H9 (cell line): ENCODE measurements around the gene NDUFV3. TPM values are rescaled to one million over a fixed set of nuclear protein-coding genes. Genes with fewer than 3 reads are reported as not detected.

Experiments
- DNase-seq: peaks from one replicate; pipeline ENCODE4 v3.0.0-alpha.2; 2017
- H2AFZ ChIP-seq: one replicate; pipeline ENCODE4 v1.6.1; 2013; ENCODE audit warnings: mild to moderate bottlenecking, low read length, control low read depth, moderate library complexity
- H2AK5ac ChIP-seq: 2 replicates; pipeline ENCODE4 v1.6.1; 2013; ENCODE audit warnings: low read length, control low read depth, mixed read lengths; ENCODE audit not compliant: insufficient read length
- H2BK120ac ChIP-seq: one replicate; pipeline ENCODE4 v1.6.1; 2013; ENCODE audit warnings: low read depth, mild to moderate bottlenecking, low read length, control low read depth, inconsistent platforms; ENCODE audit not compliant: poor library complexity, severe bottlenecking
- H2BK12ac ChIP-seq: 2 replicates; pipeline ENCODE4 v1.6.1; 2013; ENCODE audit warnings: low read length, control low read depth, mixed read lengths, low read depth; ENCODE audit not compliant: insufficient read length
- H2BK15ac ChIP-seq: 2 replicates; pipeline ENCODE4 v1.6.1; 2013; ENCODE audit warnings: low read depth, low read length, control low read depth
- H2BK20ac ChIP-seq: one replicate; pipeline ENCODE4 v1.6.1; 2013; ENCODE audit warnings: low read depth, mild to moderate bottlenecking, low read length, control low read depth, inconsistent platforms; ENCODE audit not compliant: poor library complexity, severe bottlenecking
- H2BK5ac ChIP-seq: 2 replicates; pipeline ENCODE4 v1.6.1; 2013; ENCODE audit warnings: low read length, control low read depth, mixed read lengths; ENCODE audit not compliant: insufficient read length
- H3K14ac ChIP-seq: 2 replicates; pipeline ENCODE4 v1.6.1; 2013; ENCODE audit warnings: low read length, control low read depth; ENCODE audit not compliant: insufficient read depth
- H3K18ac ChIP-seq: 2 replicates; pipeline ENCODE4 v1.6.1; 2013; ENCODE audit warnings: low read depth, mild to moderate bottlenecking, mixed read lengths, low read length, control low read depth; ENCODE audit not compliant: insufficient read length
- H3K23ac ChIP-seq: 2 replicates; pipeline ENCODE4 v1.6.1; 2013; ENCODE audit warnings: low read length, control low read depth, mixed read lengths, low read depth; ENCODE audit not compliant: insufficient read length
- H3K23me2 ChIP-seq: 2 replicates; pipeline ENCODE4 v1.6.1; 2013; ENCODE audit warnings: low read depth, mild to moderate bottlenecking, mixed read lengths, low read length, control low read depth; ENCODE audit not compliant: insufficient read length, poor library complexity, severe bottlenecking
- H3K27ac ChIP-seq: 2 replicates; pipeline ENCODE4 v1.5.1; 2013; ENCODE audit warnings: low read length, control low read depth, mixed read lengths, low read depth; ENCODE audit not compliant: insufficient read length
- H3K27me3 ChIP-seq: 2 replicates; pipeline ENCODE4 v1.6.1; 2013; ENCODE audit warnings: low read length, control low read depth, inconsistent platforms; ENCODE audit not compliant: insufficient read depth
- H3K4ac ChIP-seq: 2 replicates; pipeline ENCODE4 v1.6.1; 2013; ENCODE audit warnings: low read depth, mild to moderate bottlenecking, control low read depth, inconsistent platforms, low read length, moderate library complexity
- H3K4me1 ChIP-seq: 2 replicates; pipeline ENCODE4 v1.6.1; 2013; ENCODE audit warnings: low read length, control low read depth, inconsistent platforms; ENCODE audit not compliant: insufficient read depth
- H3K4me2 ChIP-seq: 2 replicates; pipeline ENCODE4 v1.6.1; 2013; ENCODE audit warnings: low read length, control low read depth, mixed read lengths; ENCODE audit not compliant: insufficient read length, insufficient read depth
- H3K56ac ChIP-seq: 2 replicates; pipeline ENCODE4 v1.6.1; 2013; ENCODE audit warnings: low read depth, mild to moderate bottlenecking, mixed read lengths, low read length, control low read depth; ENCODE audit not compliant: insufficient read length
- H3K79me1 ChIP-seq: 2 replicates; pipeline ENCODE4 v1.6.1; 2013; ENCODE audit warnings: low read depth, mild to moderate bottlenecking, moderate library complexity, low read length, control low read depth, inconsistent platforms; ENCODE audit not compliant: insufficient read depth, poor library complexity, severe bottlenecking
- H3K79me2 ChIP-seq: 2 replicates; pipeline ENCODE4 v1.6.1; 2013; ENCODE audit warnings: low read length, control low read depth, inconsistent platforms; ENCODE audit not compliant: insufficient read depth
- H3K9ac ChIP-seq: 2 replicates; pipeline ENCODE4 v1.6.1; 2013; ENCODE audit warnings: low read length, control low read depth, mixed read lengths; ENCODE audit not compliant: insufficient read length; ENCODE audit errors: extremely low read depth
- H3K9me3 ChIP-seq: one replicate; pipeline ENCODE4 v1.6.1; 2013; ENCODE audit warnings: low read depth, low read length, inconsistent platforms; ENCODE audit not compliant: control insufficient read depth
- H3T11ph ChIP-seq: one replicate; pipeline ENCODE4 v1.6.1; 2013; ENCODE audit warnings: mild to moderate bottlenecking, low read length, control low read depth, inconsistent platforms
- H4K20me1 ChIP-seq: one replicate; pipeline ENCODE4 v1.6.1; 2013; ENCODE audit not compliant: control insufficient read depth, insufficient read length, insufficient read depth
- H4K5ac ChIP-seq: 2 replicates; pipeline ENCODE4 v1.6.1; 2013; ENCODE audit warnings: low read depth, mild to moderate bottlenecking, mixed read lengths, low read length, control low read depth; ENCODE audit not compliant: insufficient read length
- H4K8ac ChIP-seq: replicated peaks from 2 replicates; pipeline ENCODE4 v1.6.1; 2013; ENCODE audit warnings: low read length, control low read depth, mixed read lengths, low read depth; ENCODE audit not compliant: insufficient read length
- H4K91ac ChIP-seq: 2 replicates; pipeline ENCODE4 v1.6.1; 2013; ENCODE audit warnings: low read depth, mild to moderate bottlenecking, moderate library complexity, mixed read lengths, low read length, control low read depth; ENCODE audit not compliant: insufficient read length
- H3K27ac Mint-ChIP-seq, 3 experiments: 2 replicates in 2 of 3; 3 replicates in 1 of 3; pipeline ENCODE4 v1.8.0; 2020 to 2021; ENCODE audit warnings: mixed read lengths in 3 of 3, mild to moderate bottlenecking in 1 of 3, moderate library complexity in 1 of 3
- H3K27me3 Mint-ChIP-seq: 2 replicates; pipeline ENCODE4 v1.8.0; 2021; ENCODE audit warnings: low read depth, mild to moderate bottlenecking, moderate library complexity, mixed read lengths
- H3K36me3 Mint-ChIP-seq, 3 experiments: 2 replicates in 2 of 3; 3 replicates in 1 of 3; pipeline ENCODE4 v1.8.0; 2020 to 2021; ENCODE audit warnings: low read depth in 3 of 3, mixed read lengths in 3 of 3; ENCODE audit not compliant: insufficient read depth in 1 of 3
- H3K4me1 Mint-ChIP-seq, 2 experiments: 2 replicates each; pipeline ENCODE4 v1.8.0; 2020; ENCODE audit warnings: mixed read lengths in 2 of 2
- H3K4me3 Mint-ChIP-seq, 2 experiments: 2 replicates in 1 of 2; 3 replicates in 1 of 2; pipeline ENCODE4 v1.8.0; 2020 to 2021; ENCODE audit warnings: mild to moderate bottlenecking in 2 of 2, mixed read lengths in 2 of 2, moderate library complexity in 1 of 2
- H3K9me3 Mint-ChIP-seq, 2 experiments: 2 replicates in 1 of 2; 3 replicates in 1 of 2; pipeline ENCODE4 v1.8.0; 2020; ENCODE audit warnings: mild to moderate bottlenecking in 2 of 2, mixed read lengths in 2 of 2, moderate library complexity in 1 of 2
- WGBS: extraction: QIAGEN DNeasy Blood & Tissue Kit; methylation state at CpG from one replicate; pipeline ENCODE4 v1.1.7; 2013; ENCODE audit warnings: missing lambda C conversion rate, low lambda C conversion rate, mixed read lengths; ENCODE audit not compliant: insufficient read length; ENCODE audit errors: extremely low coverage; 5-methylcytosine and 5-hydroxymethylcytosine counted together
- total RNA-seq: library from RNA; stranded (reverse); gene quantifications from 2 replicates; pipeline ENCODE4 v1.2.1, GENCODE V29; 2021
- TF ChIP-seq, protein P1 (sequence below): fragments of 200-600 bp; sonication (generic); conservative IDR thresholded peaks from 3 replicates; pipeline ENCODE4 v1.8.0; 2021; ENCODE audit warnings: antibody characterized with exemption, mild to moderate bottlenecking

The NDUFV3 gene
- total RNA-seq, 1 experiment from 2014 or later = 35.6 TPM

DNA sequence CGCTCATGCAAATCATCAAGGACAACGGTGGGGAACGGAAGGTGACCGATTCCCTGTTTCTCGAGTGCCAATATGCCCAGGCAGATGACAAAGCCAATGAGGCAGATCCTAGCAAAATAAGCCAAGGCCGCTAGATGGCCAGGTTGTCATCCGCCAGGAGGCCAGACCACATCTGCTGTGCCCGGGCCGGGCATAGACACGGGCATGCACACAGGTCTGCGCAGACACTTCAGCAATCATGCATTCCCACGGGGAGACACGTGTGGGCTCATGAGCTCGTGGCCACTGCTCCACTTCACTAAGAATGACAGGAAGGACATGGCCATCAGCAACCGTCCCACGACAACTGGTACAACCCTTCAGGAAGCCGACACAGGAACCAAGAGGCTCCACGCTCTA lies 37.2 kb upstream of the NDUFV3 start:
- DNase-seq = no peak
- no peak overlapping the region for H4K5ac ChIP-seq
- peak overlapping the region in 1 of 3 experiments; percentile 12; a peak in 2 of 7 replicates for H3K27ac Mint-ChIP-seq
- no CpG with 5 or more reads among the region's 18 CpGs for WGBS
- H3K79me2 ChIP-seq = peaks cover 5% of the 10 kb centered on the region; the same call in 1 of the 2 replicates
- no peak overlapping the region for H3K4me3 Mint-ChIP-seq
- H3K9me3 Mint-ChIP-seq = no peaks in the 10 kb centered on the region
- no peaks in the 10 kb centered on the region for H3K4me1 ChIP-seq
- H3K56ac ChIP-seq = no peak overlapping the region
- no peaks in the 10 kb centered on the region for H3K4me1 Mint-ChIP-seq
- no peak overlapping the region for H3K4me2 ChIP-seq
- no peak overlapping the region for H2BK15ac ChIP-seq
- H3K27ac ChIP-seq = no peak overlapping the region
- no peak overlapping the region for H3K14ac ChIP-seq
- no peaks in the 10 kb centered on the region for H3K27me3 ChIP-seq
- no peak overlapping the region for H2BK20ac ChIP-seq
- H4K91ac ChIP-seq = no peak overlapping the region
- H3K4ac ChIP-seq = no peak overlapping the region
- peaks cover 46 to 95% (median 86%) of the 10 kb centered on the region in 3 experiments; a peak in 6 of 7 replicates for H3K36me3 Mint-ChIP-seq
- H4K20me1 ChIP-seq = no peaks in the 10 kb centered on the region
- no peak overlapping the region for H4K8ac ChIP-seq
- no peak overlapping the region for H2BK120ac ChIP-seq
- no peak overlapping the region for H2AFZ ChIP-seq
- H3K9ac ChIP-seq = no peak overlapping the region
- TF ChIP-seq, protein P1, sequence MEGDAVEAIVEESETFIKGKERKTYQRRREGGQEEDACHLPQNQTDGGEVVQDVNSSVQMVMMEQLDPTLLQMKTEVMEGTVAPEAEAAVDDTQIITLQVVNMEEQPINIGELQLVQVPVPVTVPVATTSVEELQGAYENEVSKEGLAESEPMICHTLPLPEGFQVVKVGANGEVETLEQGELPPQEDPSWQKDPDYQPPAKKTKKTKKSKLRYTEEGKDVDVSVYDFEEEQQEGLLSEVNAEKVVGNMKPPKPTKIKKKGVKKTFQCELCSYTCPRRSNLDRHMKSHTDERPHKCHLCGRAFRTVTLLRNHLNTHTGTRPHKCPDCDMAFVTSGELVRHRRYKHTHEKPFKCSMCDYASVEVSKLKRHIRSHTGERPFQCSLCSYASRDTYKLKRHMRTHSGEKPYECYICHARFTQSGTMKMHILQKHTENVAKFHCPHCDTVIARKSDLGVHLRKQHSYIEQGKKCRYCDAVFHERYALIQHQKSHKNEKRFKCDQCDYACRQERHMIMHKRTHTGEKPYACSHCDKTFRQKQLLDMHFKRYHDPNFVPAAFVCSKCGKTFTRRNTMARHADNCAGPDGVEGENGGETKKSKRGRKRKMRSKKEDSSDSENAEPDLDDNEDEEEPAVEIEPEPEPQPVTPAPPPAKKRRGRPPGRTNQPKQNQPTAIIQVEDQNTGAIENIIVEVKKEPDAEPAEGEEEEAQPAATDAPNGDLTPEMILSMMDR = no peak
- H3K79me1 ChIP-seq = no peaks in the 10 kb centered on the region
- H3T11ph ChIP-seq = no peak overlapping the region
- H2BK12ac ChIP-seq = no peak overlapping the region
- H3K23me2 ChIP-seq = no peaks in the 10 kb centered on the region
- H3K23ac ChIP-seq = no peak overlapping the region
- no peak overlapping the region for H2AK5ac ChIP-seq
- H3K27me3 Mint-ChIP-seq = no peaks in the 10 kb centered on the region; the same call in 1 of the 2 replicates
- no peak overlapping the region for H3K18ac ChIP-seq
- no peak overlapping the region for H2BK5ac ChIP-seq
- H3K9me3 ChIP-seq = no peaks in the 10 kb centered on the region
